H9 (cell line): Measurements from ENCODE around the gene PPP2R2B. TPM values are rescaled to one million over a fixed set of nuclear protein-coding genes. Genes with fewer than 3 reads are reported as not detected.
A peak's percentile ranks its signal among the peaks of the same experiment; 100 is the strongest.

Experiments
- DNase-seq: peaks from one replicate; pipeline ENCODE4 v3.0.0-alpha.2; 2017
- H2AFZ ChIP-seq: one replicate; pipeline ENCODE4 v1.6.1; 2013; ENCODE audit warnings: mild to moderate bottlenecking, low read length, control low read depth, moderate library complexity
- H2AK5ac ChIP-seq: 2 replicates; pipeline ENCODE4 v1.6.1; 2013; ENCODE audit warnings: low read length, control low read depth, mixed read lengths; ENCODE audit not compliant: insufficient read length
- H2BK120ac ChIP-seq: one replicate; pipeline ENCODE4 v1.6.1; 2013; ENCODE audit warnings: low read depth, mild to moderate bottlenecking, low read length, control low read depth, inconsistent platforms; ENCODE audit not compliant: poor library complexity, severe bottlenecking
- H2BK12ac ChIP-seq: 2 replicates; pipeline ENCODE4 v1.6.1; 2013; ENCODE audit warnings: low read length, control low read depth, mixed read lengths, low read depth; ENCODE audit not compliant: insufficient read length
- H2BK15ac ChIP-seq: 2 replicates; pipeline ENCODE4 v1.6.1; 2013; ENCODE audit warnings: low read depth, low read length, control low read depth
- H2BK20ac ChIP-seq: one replicate; pipeline ENCODE4 v1.6.1; 2013; ENCODE audit warnings: low read depth, mild to moderate bottlenecking, low read length, control low read depth, inconsistent platforms; ENCODE audit not compliant: poor library complexity, severe bottlenecking
- H2BK5ac ChIP-seq: 2 replicates; pipeline ENCODE4 v1.6.1; 2013; ENCODE audit warnings: low read length, control low read depth, mixed read lengths; ENCODE audit not compliant: insufficient read length
- H3K14ac ChIP-seq: 2 replicates; pipeline ENCODE4 v1.6.1; 2013; ENCODE audit warnings: low read length, control low read depth; ENCODE audit not compliant: insufficient read depth
- H3K18ac ChIP-seq: 2 replicates; pipeline ENCODE4 v1.6.1; 2013; ENCODE audit warnings: low read depth, mild to moderate bottlenecking, mixed read lengths, low read length, control low read depth; ENCODE audit not compliant: insufficient read length
- H3K23ac ChIP-seq: 2 replicates; pipeline ENCODE4 v1.6.1; 2013; ENCODE audit warnings: low read length, control low read depth, mixed read lengths, low read depth; ENCODE audit not compliant: insufficient read length
- H3K23me2 ChIP-seq: 2 replicates; pipeline ENCODE4 v1.6.1; 2013; ENCODE audit warnings: low read depth, mild to moderate bottlenecking, mixed read lengths, low read length, control low read depth; ENCODE audit not compliant: insufficient read length, poor library complexity, severe bottlenecking
- H3K27ac ChIP-seq: 2 replicates; pipeline ENCODE4 v1.5.1; 2013; ENCODE audit warnings: low read length, control low read depth, mixed read lengths, low read depth; ENCODE audit not compliant: insufficient read length
- H3K27me3 ChIP-seq: 2 replicates; pipeline ENCODE4 v1.6.1; 2013; ENCODE audit warnings: low read length, control low read depth, inconsistent platforms; ENCODE audit not compliant: insufficient read depth
- H3K4ac ChIP-seq: 2 replicates; pipeline ENCODE4 v1.6.1; 2013; ENCODE audit warnings: low read depth, mild to moderate bottlenecking, control low read depth, inconsistent platforms, low read length, moderate library complexity
- H3K4me1 ChIP-seq: 2 replicates; pipeline ENCODE4 v1.6.1; 2013; ENCODE audit warnings: low read length, control low read depth, inconsistent platforms; ENCODE audit not compliant: insufficient read depth
- H3K4me2 ChIP-seq: 2 replicates; pipeline ENCODE4 v1.6.1; 2013; ENCODE audit warnings: low read length, control low read depth, mixed read lengths; ENCODE audit not compliant: insufficient read length, insufficient read depth
- H3K56ac ChIP-seq: 2 replicates; pipeline ENCODE4 v1.6.1; 2013; ENCODE audit warnings: low read depth, mild to moderate bottlenecking, mixed read lengths, low read length, control low read depth; ENCODE audit not compliant: insufficient read length
- H3K79me1 ChIP-seq: 2 replicates; pipeline ENCODE4 v1.6.1; 2013; ENCODE audit warnings: low read depth, mild to moderate bottlenecking, moderate library complexity, low read length, control low read depth, inconsistent platforms; ENCODE audit not compliant: insufficient read depth, poor library complexity, severe bottlenecking
- H3K79me2 ChIP-seq: 2 replicates; pipeline ENCODE4 v1.6.1; 2013; ENCODE audit warnings: low read length, control low read depth, inconsistent platforms; ENCODE audit not compliant: insufficient read depth
- H3K9ac ChIP-seq: 2 replicates; pipeline ENCODE4 v1.6.1; 2013; ENCODE audit warnings: low read length, control low read depth, mixed read lengths; ENCODE audit not compliant: insufficient read length; ENCODE audit errors: extremely low read depth
- H3K9me3 ChIP-seq: one replicate; pipeline ENCODE4 v1.6.1; 2013; ENCODE audit warnings: low read depth, low read length, inconsistent platforms; ENCODE audit not compliant: control insufficient read depth
- H3T11ph ChIP-seq: one replicate; pipeline ENCODE4 v1.6.1; 2013; ENCODE audit warnings: mild to moderate bottlenecking, low read length, control low read depth, inconsistent platforms
- H4K20me1 ChIP-seq: one replicate; pipeline ENCODE4 v1.6.1; 2013; ENCODE audit not compliant: control insufficient read depth, insufficient read length, insufficient read depth
- H4K5ac ChIP-seq: 2 replicates; pipeline ENCODE4 v1.6.1; 2013; ENCODE audit warnings: low read depth, mild to moderate bottlenecking, mixed read lengths, low read length, control low read depth; ENCODE audit not compliant: insufficient read length
- H4K8ac ChIP-seq: replicated peaks from 2 replicates; pipeline ENCODE4 v1.6.1; 2013; ENCODE audit warnings: low read length, control low read depth, mixed read lengths, low read depth; ENCODE audit not compliant: insufficient read length
- H4K91ac ChIP-seq: 2 replicates; pipeline ENCODE4 v1.6.1; 2013; ENCODE audit warnings: low read depth, mild to moderate bottlenecking, moderate library complexity, mixed read lengths, low read length, control low read depth; ENCODE audit not compliant: insufficient read length
- H3K27ac Mint-ChIP-seq, 3 experiments: 2 replicates in 2 of 3; 3 replicates in 1 of 3; pipeline ENCODE4 v1.8.0; 2020 to 2021; ENCODE audit warnings: mixed read lengths in 3 of 3, mild to moderate bottlenecking in 1 of 3, moderate library complexity in 1 of 3
- H3K27me3 Mint-ChIP-seq: 2 replicates; pipeline ENCODE4 v1.8.0; 2021; ENCODE audit warnings: low read depth, mild to moderate bottlenecking, moderate library complexity, mixed read lengths
- H3K36me3 Mint-ChIP-seq, 3 experiments: 2 replicates in 2 of 3; 3 replicates in 1 of 3; pipeline ENCODE4 v1.8.0; 2020 to 2021; ENCODE audit warnings: low read depth in 3 of 3, mixed read lengths in 3 of 3; ENCODE audit not compliant: insufficient read depth in 1 of 3
- H3K4me1 Mint-ChIP-seq, 2 experiments: 2 replicates each; pipeline ENCODE4 v1.8.0; 2020; ENCODE audit warnings: mixed read lengths in 2 of 2
- H3K4me3 Mint-ChIP-seq, 2 experiments: 2 replicates in 1 of 2; 3 replicates in 1 of 2; pipeline ENCODE4 v1.8.0; 2020 to 2021; ENCODE audit warnings: mild to moderate bottlenecking in 2 of 2, mixed read lengths in 2 of 2, moderate library complexity in 1 of 2
- H3K9me3 Mint-ChIP-seq, 2 experiments: 2 replicates in 1 of 2; 3 replicates in 1 of 2; pipeline ENCODE4 v1.8.0; 2020; ENCODE audit warnings: mild to moderate bottlenecking in 2 of 2, mixed read lengths in 2 of 2, moderate library complexity in 1 of 2
- CTCF ChIP-seq: fragments of 200-600 bp; sonication (generic); conservative IDR thresholded peaks from 3 replicates; pipeline ENCODE4 v1.8.0; 2021; ENCODE audit warnings: antibody characterized with exemption, mild to moderate bottlenecking
- WGBS: extraction: QIAGEN DNeasy Blood & Tissue Kit; methylation state at CpG from one replicate; pipeline ENCODE4 v1.1.7; 2013; ENCODE audit warnings: missing lambda C conversion rate, low lambda C conversion rate, mixed read lengths; ENCODE audit not compliant: insufficient read length; ENCODE audit errors: extremely low coverage; 5-methylcytosine and 5-hydroxymethylcytosine counted together
- total RNA-seq: library from RNA; stranded (reverse); gene quantifications from 2 replicates; pipeline ENCODE4 v1.2.1, GENCODE V29; 2021

Gene PPP2R2B
- total RNA-seq, 1 experiment from 2014 or later = 14.3 TPM

DNA sequence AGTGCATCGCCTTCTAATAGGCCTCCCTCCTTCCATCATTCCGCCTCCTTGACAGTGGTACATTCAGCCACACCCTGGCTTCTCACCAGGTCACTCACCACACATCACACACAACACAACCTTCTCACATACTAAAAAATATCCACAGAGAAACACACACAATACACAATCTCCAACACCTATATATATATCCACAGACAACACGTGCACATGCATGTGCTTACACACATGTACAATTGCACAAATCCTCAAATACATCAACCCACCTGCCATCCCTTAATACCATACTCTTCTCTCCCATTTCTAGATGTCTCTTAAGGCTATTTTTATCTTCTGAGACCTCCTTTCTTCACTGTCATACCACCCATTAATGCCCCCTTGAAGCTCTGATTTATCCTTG is 57.6 kb downstream of the PPP2R2B start:
- Histone ChIP-seq H3K4ac (no peak overlapping the region), H4K20me1 (no peaks in the 10 kb centered on the region), H2BK120ac (no peak overlapping the region), H2BK15ac (no peak overlapping the region), H3K9me3 (no peaks in the 10 kb centered on the region), H3K4me2 (no peak overlapping the region), H2BK20ac (no peak overlapping the region), H3K14ac (no peak overlapping the region), H3K18ac (no peak overlapping the region), H2AFZ (no peak overlapping the region), H3K23me2 (no peaks in the 10 kb centered on the region), H3K56ac (no peak overlapping the region), H3K79me1 (no peaks in the 10 kb centered on the region), H2AK5ac (no peak overlapping the region), H3K9ac (no peak overlapping the region), H4K91ac (peak overlapping the region; percentile 90), H3K4me1 (peaks cover 7% of the 10 kb centered on the region; the same call in 1 of the 2 replicates), H4K5ac (no peak overlapping the region), H3K27me3 (no peaks in the 10 kb centered on the region), H2BK5ac (no peak overlapping the region), H2BK12ac (no peak overlapping the region), H3K79me2 (no peaks in the 10 kb centered on the region), H4K8ac (peak overlapping the region; percentile 86), H3K27ac (no peak overlapping the region), H3K23ac (no peak overlapping the region), H3T11ph (no peak overlapping the region)
- DNase-seq = no peak
- peaks cover 16 to 17% of the 10 kb centered on the region in 2 experiments for H3K4me1 Mint-ChIP-seq
- TF ChIP-seq CTCF = no peak
- no peak overlapping the region for H3K4me3 Mint-ChIP-seq
- no CpG with 5 or more reads among the region's 3 CpGs for WGBS
- H3K27ac Mint-ChIP-seq = no peak overlapping the region
- no peaks in the 10 kb centered on the region for H3K27me3 Mint-ChIP-seq
- H3K9me3 Mint-ChIP-seq = no peaks in the 10 kb centered on the region
- H3K36me3 Mint-ChIP-seq = no peaks in the 10 kb centered on the region
